Osteocyte (in vitro differentiated cells): ENCODE results near the gene CHD6. TPM values are rescaled to one million over a fixed set of nuclear protein-coding genes. Genes with fewer than 3 reads are reported as not detected.

Experiments
- DNase-seq: peaks from one replicate; pipeline ENCODE4 v3.0.0; 2021; ENCODE audit warnings: mixed read lengths; ENCODE audit not compliant: unreplicated experiment; ENCODE audit errors: extremely low spot score
- H3K27ac Mint-ChIP-seq: one replicate; pipeline ENCODE4 v1.8.0; 2021; ENCODE audit warnings: mild to moderate bottlenecking, mixed read lengths; ENCODE audit not compliant: unreplicated experiment
- H3K27me3 Mint-ChIP-seq: one replicate; pipeline ENCODE4 v1.8.0; 2021; ENCODE audit warnings: mixed read lengths; ENCODE audit not compliant: unreplicated experiment
- H3K36me3 Mint-ChIP-seq: one replicate; pipeline ENCODE4 v1.8.0; 2021; ENCODE audit warnings: mixed read lengths; ENCODE audit not compliant: unreplicated experiment
- H3K4me1 Mint-ChIP-seq: one replicate; pipeline ENCODE4 v1.8.0; 2021; ENCODE audit warnings: mixed read lengths; ENCODE audit not compliant: unreplicated experiment
- H3K4me3 Mint-ChIP-seq: one replicate; pipeline ENCODE4 v1.8.0; 2021; ENCODE audit warnings: mild to moderate bottlenecking, moderate library complexity, mixed read lengths; ENCODE audit not compliant: unreplicated experiment
- H3K9me3 Mint-ChIP-seq: one replicate; pipeline ENCODE4 v1.8.0; 2021; ENCODE audit warnings: mixed read lengths; ENCODE audit not compliant: unreplicated experiment
- total RNA-seq: library from RNA; stranded (reverse); gene quantifications from 2 replicates; pipeline ENCODE4 v1.2.1, GENCODE V29; 2021
- TF ChIP-seq, protein P1 (sequence below): fragments of 200-600 bp; sonication (generic); IDR thresholded peaks from 2 replicates; pipeline ENCODE4 v1.5.0; 2021; ENCODE audit warnings: antibody characterized with exemption, mild to moderate bottlenecking, moderate library complexity

CHD6 gene
- total RNA-seq, 1 donor from 2014 or later, result 51.4 TPM

DNA sequence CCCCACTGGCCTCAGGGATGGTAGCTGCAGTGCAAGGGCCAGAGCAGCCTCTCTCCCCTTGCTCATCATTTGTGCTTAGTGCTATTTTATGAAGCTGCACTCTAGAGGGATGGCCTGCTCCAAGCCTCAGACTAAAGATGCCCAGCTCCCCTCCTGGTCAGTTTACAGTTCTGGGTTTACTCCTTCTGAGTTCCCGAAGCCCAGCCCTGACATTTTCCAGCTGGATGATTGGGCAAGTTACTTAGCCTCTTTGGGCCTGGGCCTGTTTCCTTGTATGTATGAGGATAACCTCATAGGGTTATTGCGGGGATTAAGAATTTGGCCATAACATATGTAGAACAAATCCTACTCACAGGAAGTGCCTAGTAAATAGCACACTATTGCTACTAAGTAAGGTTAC is 219.8 kb downstream of the CHD6 start:
- Mint-ChIP-seq H3K9me3 (no peaks in the 10 kb centered on the region), H3K36me3 (peaks cover 8% of the 10 kb centered on the region), H3K4me3 (no peak overlapping the region), H3K4me1 (peaks cover 10% of the 10 kb centered on the region), H3K27me3 (no peaks in the 10 kb centered on the region), H3K27ac (no peak overlapping the region)
- TF ChIP-seq, protein P1, sequence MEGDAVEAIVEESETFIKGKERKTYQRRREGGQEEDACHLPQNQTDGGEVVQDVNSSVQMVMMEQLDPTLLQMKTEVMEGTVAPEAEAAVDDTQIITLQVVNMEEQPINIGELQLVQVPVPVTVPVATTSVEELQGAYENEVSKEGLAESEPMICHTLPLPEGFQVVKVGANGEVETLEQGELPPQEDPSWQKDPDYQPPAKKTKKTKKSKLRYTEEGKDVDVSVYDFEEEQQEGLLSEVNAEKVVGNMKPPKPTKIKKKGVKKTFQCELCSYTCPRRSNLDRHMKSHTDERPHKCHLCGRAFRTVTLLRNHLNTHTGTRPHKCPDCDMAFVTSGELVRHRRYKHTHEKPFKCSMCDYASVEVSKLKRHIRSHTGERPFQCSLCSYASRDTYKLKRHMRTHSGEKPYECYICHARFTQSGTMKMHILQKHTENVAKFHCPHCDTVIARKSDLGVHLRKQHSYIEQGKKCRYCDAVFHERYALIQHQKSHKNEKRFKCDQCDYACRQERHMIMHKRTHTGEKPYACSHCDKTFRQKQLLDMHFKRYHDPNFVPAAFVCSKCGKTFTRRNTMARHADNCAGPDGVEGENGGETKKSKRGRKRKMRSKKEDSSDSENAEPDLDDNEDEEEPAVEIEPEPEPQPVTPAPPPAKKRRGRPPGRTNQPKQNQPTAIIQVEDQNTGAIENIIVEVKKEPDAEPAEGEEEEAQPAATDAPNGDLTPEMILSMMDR, result no peak
- DNase-seq, result no peak

DNA sequence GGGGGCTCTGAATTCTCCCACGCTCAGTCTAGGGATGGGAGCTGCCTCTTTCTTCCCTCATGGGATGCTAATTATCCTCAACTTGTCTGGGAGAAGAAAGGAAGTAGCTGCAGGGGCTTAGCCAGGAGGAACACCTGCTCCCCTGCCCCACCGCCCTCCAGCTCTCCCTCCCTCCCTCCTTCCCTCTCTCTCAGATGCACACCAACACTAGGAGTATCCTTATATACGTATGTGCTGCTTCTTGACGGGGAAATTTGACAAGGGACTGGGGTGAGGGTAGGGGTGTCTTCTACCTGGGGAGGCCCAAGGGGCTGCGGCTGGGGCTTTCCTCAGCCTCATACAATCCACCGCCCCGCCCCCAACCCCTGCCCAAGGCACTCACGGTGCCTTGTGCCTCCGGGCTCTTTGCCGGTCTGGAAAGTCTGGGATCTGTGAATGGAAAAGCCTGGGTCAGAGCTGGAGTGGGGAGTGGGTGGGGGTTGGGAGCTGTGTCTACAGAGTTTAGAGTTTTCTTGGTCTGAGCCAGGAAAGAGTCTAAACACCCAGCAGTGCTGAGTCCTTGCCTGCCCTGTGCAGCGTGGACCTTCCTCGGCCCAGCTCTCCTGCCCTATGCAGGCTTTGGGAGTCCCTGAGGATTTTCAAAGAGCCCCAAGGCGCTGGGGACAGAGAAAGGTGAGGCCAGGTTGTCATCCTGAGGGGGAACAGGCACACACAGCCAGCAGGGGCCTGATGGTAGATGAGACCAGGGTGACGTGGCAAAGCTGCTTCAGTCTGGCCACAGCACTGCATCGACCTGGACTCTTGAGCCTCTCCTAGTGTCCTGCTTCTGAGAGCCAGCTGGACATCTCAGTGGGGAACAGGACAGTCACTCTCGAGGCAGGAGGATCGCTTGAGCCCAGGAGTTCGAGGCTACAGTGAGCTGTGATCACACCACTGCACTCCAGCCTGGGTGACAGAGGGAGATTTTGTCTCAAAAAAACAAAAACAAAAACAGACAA is 222.2 kb downstream of the CHD6 start:
- TF ChIP-seq, protein P1, result no peak
- H3K27ac Mint-ChIP-seq, result no peak overlapping the region
- H3K36me3 Mint-ChIP-seq, result no peaks in the 10 kb centered on the region
- H3K27me3 Mint-ChIP-seq, result no peaks in the 10 kb centered on the region
- DNase-seq, result no peak
- no peaks in the 10 kb centered on the region for H3K9me3 Mint-ChIP-seq
- H3K4me1 Mint-ChIP-seq, result peaks cover 16% of the 10 kb centered on the region
- no peak overlapping the region for H3K4me3 Mint-ChIP-seq

DNA sequence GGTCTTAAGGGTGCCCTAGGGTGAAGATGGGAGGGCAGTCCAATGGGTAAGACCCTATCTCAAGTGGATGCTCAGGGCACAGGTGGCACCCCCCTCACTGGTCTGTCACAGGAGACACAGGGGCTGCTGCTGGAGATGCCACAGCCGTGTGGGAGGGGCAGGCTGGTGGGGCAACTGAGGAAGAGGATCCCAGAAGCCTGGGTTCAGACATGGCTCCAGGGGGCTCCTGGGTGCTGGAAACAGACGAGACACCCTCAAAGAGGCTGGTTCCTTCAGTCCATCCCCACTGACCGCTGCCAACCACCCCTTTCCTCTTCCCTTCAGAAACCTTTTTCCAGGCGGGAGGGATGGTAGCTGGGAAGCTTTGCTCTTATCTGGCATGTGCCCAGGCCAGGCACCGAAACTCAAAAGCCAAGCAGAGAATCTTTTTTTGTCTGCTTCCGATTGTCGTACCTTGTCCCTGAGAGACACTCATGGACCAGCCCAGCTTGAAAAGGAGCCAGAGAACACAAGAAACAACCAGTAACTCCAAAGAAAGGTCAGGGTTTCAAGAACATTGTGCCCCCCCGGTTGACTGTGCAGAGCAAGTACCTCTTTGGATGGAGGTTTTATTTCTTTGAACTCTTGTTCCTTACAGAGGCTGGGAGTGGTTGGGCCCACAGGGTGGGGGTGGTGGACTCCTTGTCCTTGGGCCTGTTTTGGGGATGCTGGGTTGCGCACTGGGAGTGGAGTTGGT is 223.1 kb downstream of the CHD6 start:
- TF ChIP-seq, protein P1, result no peak
- H3K27me3 Mint-ChIP-seq, result no peaks in the 10 kb centered on the region
- H3K4me3 Mint-ChIP-seq, result no peak overlapping the region
- no peak for DNase-seq
- H3K36me3 Mint-ChIP-seq, result no peaks in the 10 kb centered on the region
- no peaks in the 10 kb centered on the region for H3K9me3 Mint-ChIP-seq
- H3K4me1 Mint-ChIP-seq, result peaks cover 16% of the 10 kb centered on the region
- no peak overlapping the region for H3K27ac Mint-ChIP-seq

DNA sequence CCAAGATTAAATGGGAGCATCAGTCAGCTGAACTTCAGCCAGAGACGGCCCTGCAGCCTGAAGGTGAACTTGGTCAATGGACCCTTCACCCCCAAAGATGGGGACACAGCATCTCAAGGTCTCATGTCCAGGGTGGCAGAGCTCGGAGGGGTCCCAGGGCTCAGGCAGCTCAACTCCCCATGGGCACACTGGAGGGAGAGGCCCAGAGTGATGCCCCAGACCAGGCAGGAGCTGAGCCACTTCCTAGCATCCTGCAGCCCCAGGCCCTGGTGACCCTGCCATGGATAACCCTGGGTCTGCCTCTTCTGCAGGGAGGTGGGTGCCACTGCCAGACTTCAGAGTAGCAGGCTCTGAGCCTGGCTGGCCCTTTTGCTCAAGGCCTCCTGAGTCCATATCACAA is 224.1 kb downstream of the CHD6 start:
- TF ChIP-seq, protein P1, result no peak
- no peak overlapping the region for H3K4me3 Mint-ChIP-seq
- DNase-seq, result no peak
- peaks cover 16% of the 10 kb centered on the region for H3K4me1 Mint-ChIP-seq
- H3K27ac Mint-ChIP-seq, result no peak overlapping the region
- H3K36me3 Mint-ChIP-seq, result no peaks in the 10 kb centered on the region
- H3K27me3 Mint-ChIP-seq, result no peaks in the 10 kb centered on the region
- H3K9me3 Mint-ChIP-seq, result no peaks in the 10 kb centered on the region

DNA sequence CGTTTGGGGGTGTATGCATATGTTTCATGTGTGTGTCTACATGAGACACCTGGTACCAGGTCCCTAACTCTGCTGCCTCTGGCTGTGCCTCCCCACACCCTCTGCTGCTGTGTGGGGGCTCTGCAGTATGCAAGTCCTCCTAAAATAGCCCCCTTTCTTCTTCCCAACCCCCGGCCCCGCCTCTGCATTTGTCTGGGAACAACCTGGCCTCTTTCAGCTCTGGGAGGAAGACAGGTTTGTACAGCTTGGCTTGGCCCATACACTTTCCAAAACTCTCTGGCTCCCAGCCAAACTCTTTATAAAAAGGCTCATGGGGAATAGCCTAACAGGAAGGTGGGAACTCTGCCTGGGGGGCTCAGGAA is 224.5 kb downstream of the CHD6 start:
- H3K9me3 Mint-ChIP-seq, result no peaks in the 10 kb centered on the region
- no peak for DNase-seq
- no peaks in the 10 kb centered on the region for H3K27me3 Mint-ChIP-seq
- TF ChIP-seq, protein P1, result no peak
- H3K4me3 Mint-ChIP-seq, result no peak overlapping the region
- no peaks in the 10 kb centered on the region for H3K36me3 Mint-ChIP-seq
- peaks cover 16% of the 10 kb centered on the region for H3K4me1 Mint-ChIP-seq
- H3K27ac Mint-ChIP-seq, result no peak overlapping the region
